AG10803 (cell line): Measurements from ENCODE around the gene FAM219A.

ENCODE experiments used
- DNase-seq: peaks from one replicate; pipeline ENCODE4 v3.0.0; 2010; ENCODE audit warnings: low read depth
- H3K4me3 ChIP-seq: 2 replicates; pipeline ENCODE4 v1.5.1; 2011; ENCODE audit warnings: mild to moderate bottlenecking, low read length, control low read depth
- TF ChIP-seq, protein P1 (sequence below): conservative IDR thresholded peaks from 2 replicates; pipeline ENCODE4 v1.5.1; 2011; ENCODE audit warnings: mild to moderate bottlenecking, low read length, control low read depth, inconsistent platforms

The FAM219A gene

GRCh38 chr9:34392511-34392910 lies 65.9 kb downstream of the FAM219A start:
- TF ChIP-seq, protein P1, sequence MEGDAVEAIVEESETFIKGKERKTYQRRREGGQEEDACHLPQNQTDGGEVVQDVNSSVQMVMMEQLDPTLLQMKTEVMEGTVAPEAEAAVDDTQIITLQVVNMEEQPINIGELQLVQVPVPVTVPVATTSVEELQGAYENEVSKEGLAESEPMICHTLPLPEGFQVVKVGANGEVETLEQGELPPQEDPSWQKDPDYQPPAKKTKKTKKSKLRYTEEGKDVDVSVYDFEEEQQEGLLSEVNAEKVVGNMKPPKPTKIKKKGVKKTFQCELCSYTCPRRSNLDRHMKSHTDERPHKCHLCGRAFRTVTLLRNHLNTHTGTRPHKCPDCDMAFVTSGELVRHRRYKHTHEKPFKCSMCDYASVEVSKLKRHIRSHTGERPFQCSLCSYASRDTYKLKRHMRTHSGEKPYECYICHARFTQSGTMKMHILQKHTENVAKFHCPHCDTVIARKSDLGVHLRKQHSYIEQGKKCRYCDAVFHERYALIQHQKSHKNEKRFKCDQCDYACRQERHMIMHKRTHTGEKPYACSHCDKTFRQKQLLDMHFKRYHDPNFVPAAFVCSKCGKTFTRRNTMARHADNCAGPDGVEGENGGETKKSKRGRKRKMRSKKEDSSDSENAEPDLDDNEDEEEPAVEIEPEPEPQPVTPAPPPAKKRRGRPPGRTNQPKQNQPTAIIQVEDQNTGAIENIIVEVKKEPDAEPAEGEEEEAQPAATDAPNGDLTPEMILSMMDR, result no peak
- no peak for DNase-seq
- no peak overlapping the region for H3K4me3 ChIP-seq

GRCh38 chr9:34387239-34387638 lies 71.1 kb downstream of the FAM219A start:
- no peak for DNase-seq
- TF ChIP-seq, protein P1, result no peak
- no peak overlapping the region for H3K4me3 ChIP-seq

- no peak for DNase-seq
- H3K4me3 ChIP-seq, result no peak overlapping the region
- TF ChIP-seq, protein P1, result no peak
Observed at GRCh38 chr9:34386656-34387055, 71.7 kb downstream of the FAM219A start.

DNA sequence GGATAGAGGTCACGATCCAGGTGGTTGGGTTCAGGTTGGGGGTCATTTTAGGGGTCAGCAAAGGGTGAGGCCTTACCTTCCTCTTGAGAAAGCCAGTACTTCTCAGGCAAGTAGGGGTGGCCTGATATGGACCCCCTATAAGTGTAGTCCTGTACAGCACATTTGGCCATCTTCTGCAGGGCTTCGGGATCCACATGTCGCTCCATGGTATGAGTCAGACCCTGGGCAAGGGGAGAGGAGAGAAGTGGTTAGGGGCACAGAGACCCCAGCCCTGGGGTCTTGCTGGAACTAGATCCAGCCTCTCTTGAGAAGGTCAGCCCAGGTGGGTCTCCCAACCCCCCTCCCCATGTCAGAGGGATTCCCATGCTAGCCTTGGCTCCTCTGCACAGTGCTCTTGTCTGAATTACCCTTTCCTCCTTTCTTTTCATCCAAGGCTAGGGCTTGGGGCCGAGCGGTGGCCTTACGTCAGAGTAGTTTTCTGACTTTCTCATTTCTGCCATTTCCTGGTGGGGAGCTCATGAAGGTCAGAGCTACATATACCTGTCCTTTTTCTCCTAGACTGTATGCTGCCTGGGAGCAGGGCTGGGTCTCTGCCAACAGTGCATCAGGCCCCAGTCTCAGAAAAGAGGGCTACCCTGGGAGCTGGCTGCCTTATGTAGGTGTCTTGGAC lies 72.7 kb downstream of the FAM219A start:
- TF ChIP-seq, protein P1, result no peak
- no peak overlapping the region for H3K4me3 ChIP-seq

DNA sequence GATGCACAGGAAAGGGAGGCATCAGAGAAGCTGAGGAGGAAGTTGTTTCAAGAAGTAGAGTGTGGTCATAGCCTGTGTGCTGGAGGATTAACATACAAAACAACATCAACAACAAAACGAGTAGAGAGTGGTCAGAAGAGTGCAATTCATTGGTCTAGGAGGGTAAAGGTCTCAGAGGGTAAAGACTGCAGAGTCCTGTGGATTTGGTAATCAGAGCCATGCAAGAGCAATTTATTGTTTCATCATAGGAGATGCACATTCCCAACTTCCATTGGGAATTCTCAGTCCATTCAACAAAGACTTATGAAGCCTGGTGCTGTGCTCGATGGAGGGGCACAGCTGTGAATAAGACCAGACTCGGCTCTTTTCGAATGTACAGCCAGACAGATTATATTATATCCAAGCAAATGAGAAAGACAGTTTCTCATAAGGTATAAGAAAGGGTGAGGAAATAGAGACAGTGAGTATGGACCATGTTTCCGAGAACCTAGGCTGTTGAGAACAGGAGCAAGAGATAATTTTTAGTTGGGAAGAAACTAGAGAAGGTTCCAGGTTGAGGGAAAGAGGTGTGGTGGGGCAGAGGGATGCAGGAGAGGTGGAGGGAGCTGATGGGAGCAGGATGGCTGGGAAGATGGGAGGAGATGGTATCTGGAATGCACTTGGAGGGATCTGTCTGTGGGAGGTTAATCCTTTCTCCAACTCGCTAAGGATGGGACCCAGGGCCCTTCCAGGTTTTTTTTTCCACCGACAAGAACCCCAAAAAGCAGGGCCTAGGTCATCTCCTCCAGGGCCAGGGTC lies 73.8 kb downstream of the FAM219A start:
- DNase-seq, result peak; percentile 26
- H3K4me3 ChIP-seq, result no peak overlapping the region
- TF ChIP-seq, protein P1, result no peak

More for the DNA sequence above, 72.7 kb downstream of the FAM219A start:
- no peak for DNase-seq

- no peak overlapping the region for H3K4me3 ChIP-seq
- DNase-seq, result no peak
- TF ChIP-seq, protein P1, result no peak
Observed at GRCh38 chr9:34383904-34384303, 74.5 kb downstream of the FAM219A start.

DNA sequence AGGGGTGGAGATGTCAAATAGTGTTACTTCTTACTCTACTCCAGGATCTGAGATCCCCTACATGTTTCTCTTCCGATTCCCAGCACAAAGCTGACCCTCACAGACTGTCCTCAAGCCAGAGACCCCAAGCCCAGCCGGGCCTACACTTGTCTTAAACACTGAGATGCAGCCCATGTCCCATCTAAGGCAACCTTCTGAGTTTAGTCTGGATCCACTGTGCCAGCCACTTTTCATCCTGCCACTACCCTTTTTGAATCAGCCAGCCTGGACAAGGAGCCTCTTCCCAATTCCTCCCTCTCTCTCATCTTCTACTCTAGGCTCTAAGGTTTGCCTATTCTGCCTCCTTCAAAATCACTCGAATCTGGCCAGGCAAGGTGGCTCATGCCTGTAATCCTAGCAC lies 75.5 kb downstream of the FAM219A start:
- TF ChIP-seq, protein P1, result no peak
- H3K4me3 ChIP-seq, result no peak overlapping the region
- no peak for DNase-seq
